MM.1S (cell line): ENCODE data around the gene SNAI3.

ENCODE experiments used
- DNase-seq: peaks from one replicate; pipeline ENCODE4 v3.0.0-alpha.2; 2015
- H2AFZ ChIP-seq: fragments of 300-600 bp; sonication (generic); 2 replicates; pipeline ENCODE4 v1.6.0; 2016; ENCODE audit warnings: antibody characterized with exemption, low read length
- H3F3A ChIP-seq: fragments of 300-600 bp; sonication (generic); 2 replicates; pipeline ENCODE4 v1.6.1; 2016; ENCODE audit warnings: mild to moderate bottlenecking, antibody characterized with exemption, low read length, moderate library complexity, mixed read lengths; ENCODE audit not compliant: insufficient read depth
- H3K27ac ChIP-seq: fragments of 300-600 bp; sonication (generic); 2 replicates; pipeline ENCODE4 v1.5.1; 2016; ENCODE audit warnings: mild to moderate bottlenecking, low read length
- H3K27me3 ChIP-seq: fragments of 300-600 bp; sonication (generic); replicated peaks from 2 replicates; pipeline ENCODE4 v1.6.0; 2016; ENCODE audit warnings: low read length; ENCODE audit not compliant: insufficient read depth
- H3K36me3 ChIP-seq: fragments of 300-600 bp; sonication (generic); replicated peaks from 2 replicates; pipeline ENCODE4 v1.6.1; 2016; ENCODE audit warnings: mild to moderate bottlenecking, low read length, mixed read lengths; ENCODE audit not compliant: insufficient read depth
- H3K4me1 ChIP-seq: fragments of 300-600 bp; sonication (generic); 2 replicates; pipeline ENCODE4 v1.6.1; 2016; ENCODE audit warnings: low read length, mixed read lengths
- H3K4me2 ChIP-seq: fragments of 300-600 bp; sonication (generic); 2 replicates; pipeline ENCODE4 v1.6.0; 2016; ENCODE audit warnings: low read depth, low read length
- H3K4me3 ChIP-seq: fragments of 300-600 bp; sonication (generic); 2 replicates; pipeline ENCODE4 v1.5.1; 2016; ENCODE audit warnings: low read length, mixed read lengths
- H3K79me2 ChIP-seq: fragments of 300-600 bp; sonication (generic); 2 replicates; pipeline ENCODE4 v1.6.1; 2016; ENCODE audit warnings: mixed run types, low read length, mixed read lengths
- H3K9ac ChIP-seq: fragments of 300-600 bp; sonication (generic); 2 replicates; pipeline ENCODE4 v1.6.1; 2016; ENCODE audit warnings: low read length, mixed read lengths
- H3K9me2 ChIP-seq: fragments of 300-600 bp; sonication (generic); replicated peaks from 2 replicates; pipeline ENCODE4 v1.6.1; 2016; ENCODE audit warnings: mild to moderate bottlenecking, low read length, mixed read lengths; ENCODE audit not compliant: insufficient read depth
- H3K9me3 ChIP-seq: fragments of 300-600 bp; sonication (generic); replicated peaks from 2 replicates; pipeline ENCODE4 v1.6.1; 2016; ENCODE audit warnings: mild to moderate bottlenecking, low read length, mixed read lengths; ENCODE audit not compliant: insufficient read depth
- H4K20me1 ChIP-seq: fragments of 300-600 bp; sonication (generic); 2 replicates; pipeline ENCODE4 v1.6.1; 2016; ENCODE audit warnings: mild to moderate bottlenecking, low read length, moderate library complexity, mixed read lengths; ENCODE audit not compliant: insufficient read depth
- EZH2 ChIP-seq: fragments of 300-600 bp; sonication (generic); optimal IDR thresholded peaks from 2 replicates; pipeline ENCODE3; 2017; ENCODE audit warnings: low read depth, mild to moderate bottlenecking, antibody characterized with exemption, low read length, mixed read lengths
- EZH2phosphoT487 ChIP-seq: fragments of 300-600 bp; sonication (generic); IDR thresholded peaks from 2 replicates; pipeline ENCODE4 v1.6.1; 2018; ENCODE audit warnings: antibody characterized with exemption, low read length
- TF ChIP-seq, protein P1 (sequence below): fragments of 300-600 bp; sonication (generic); IDR thresholded peaks from 2 replicates; pipeline ENCODE4 v1.5.1; 2016; ENCODE audit warnings: antibody characterized with exemption, low read length, mixed read lengths

The SNAI3 gene

DNA sequence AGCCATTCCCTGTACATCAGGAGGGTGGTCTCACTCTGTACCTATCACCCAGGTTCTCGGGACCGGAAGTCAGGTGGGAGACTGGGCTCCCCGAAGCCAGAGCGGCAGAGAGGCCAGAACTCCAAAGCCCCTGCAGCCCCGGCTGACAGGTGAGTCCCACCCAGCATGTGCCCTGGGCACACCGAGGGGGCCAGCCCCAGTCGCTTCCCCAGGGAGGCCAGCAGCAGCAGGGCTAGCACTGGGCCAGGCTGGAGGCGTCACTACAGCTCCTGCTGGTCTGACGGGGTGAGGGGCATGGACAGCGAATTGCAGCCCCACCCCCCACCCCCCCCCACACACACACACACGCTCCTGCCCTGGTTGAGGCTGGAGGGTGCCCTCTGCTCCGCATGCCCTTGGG, 55.9 kb downstream of the SNAI3 start:
- no peaks in the 10 kb centered on the region for H3K36me3 ChIP-seq
- no peaks in the 10 kb centered on the region for H3K79me2 ChIP-seq
- H3K9ac ChIP-seq, result no peak overlapping the region
- TF ChIP-seq EZH2 (no peak), EZH2phosphoT487 (no peak)
- TF ChIP-seq, protein P1, sequence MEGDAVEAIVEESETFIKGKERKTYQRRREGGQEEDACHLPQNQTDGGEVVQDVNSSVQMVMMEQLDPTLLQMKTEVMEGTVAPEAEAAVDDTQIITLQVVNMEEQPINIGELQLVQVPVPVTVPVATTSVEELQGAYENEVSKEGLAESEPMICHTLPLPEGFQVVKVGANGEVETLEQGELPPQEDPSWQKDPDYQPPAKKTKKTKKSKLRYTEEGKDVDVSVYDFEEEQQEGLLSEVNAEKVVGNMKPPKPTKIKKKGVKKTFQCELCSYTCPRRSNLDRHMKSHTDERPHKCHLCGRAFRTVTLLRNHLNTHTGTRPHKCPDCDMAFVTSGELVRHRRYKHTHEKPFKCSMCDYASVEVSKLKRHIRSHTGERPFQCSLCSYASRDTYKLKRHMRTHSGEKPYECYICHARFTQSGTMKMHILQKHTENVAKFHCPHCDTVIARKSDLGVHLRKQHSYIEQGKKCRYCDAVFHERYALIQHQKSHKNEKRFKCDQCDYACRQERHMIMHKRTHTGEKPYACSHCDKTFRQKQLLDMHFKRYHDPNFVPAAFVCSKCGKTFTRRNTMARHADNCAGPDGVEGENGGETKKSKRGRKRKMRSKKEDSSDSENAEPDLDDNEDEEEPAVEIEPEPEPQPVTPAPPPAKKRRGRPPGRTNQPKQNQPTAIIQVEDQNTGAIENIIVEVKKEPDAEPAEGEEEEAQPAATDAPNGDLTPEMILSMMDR, result no peak
- no peaks in the 10 kb centered on the region for H3K9me3 ChIP-seq
- H3K4me3 ChIP-seq, result no peak overlapping the region
- peaks cover 6% of the 10 kb centered on the region; the same call in 1 of the 2 replicates for H3K4me1 ChIP-seq
- H3K9me2 ChIP-seq, result no peaks in the 10 kb centered on the region
- no peak for DNase-seq
- no peaks in the 10 kb centered on the region for H4K20me1 ChIP-seq
- peaks cover 8% of the 10 kb centered on the region; the same call in 1 of the 2 replicates for H3F3A ChIP-seq
- no peak overlapping the region for H2AFZ ChIP-seq
- no peaks in the 10 kb centered on the region for H3K27me3 ChIP-seq
- H3K4me2 ChIP-seq, result no peak overlapping the region
- no peak overlapping the region for H3K27ac ChIP-seq

DNA sequence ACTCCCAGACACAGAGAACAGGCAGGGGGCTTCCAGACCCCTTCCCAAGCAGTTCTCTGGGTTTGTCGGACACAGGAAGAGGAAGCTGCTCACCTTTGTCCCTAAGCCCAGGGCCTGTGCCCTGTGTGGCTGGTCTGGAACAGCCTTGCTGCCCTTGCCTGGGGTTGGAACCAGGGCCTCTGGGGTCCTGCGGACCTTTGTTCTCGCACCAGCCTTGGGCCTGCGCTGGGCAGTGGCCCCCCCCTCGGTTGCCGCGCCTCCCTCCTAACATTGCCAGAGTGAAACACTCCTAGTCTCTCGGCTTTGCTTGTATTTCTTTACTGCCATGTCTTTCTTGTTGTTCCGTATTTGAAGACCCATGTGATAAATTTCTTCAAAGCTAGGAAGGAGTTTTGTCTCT, 56.5 kb downstream of the SNAI3 start:
- DNase-seq, result no peak
- H4K20me1 ChIP-seq, result no peaks in the 10 kb centered on the region
- peaks cover 8% of the 10 kb centered on the region; the same call in 1 of the 2 replicates for H3F3A ChIP-seq
- no peaks in the 10 kb centered on the region for H3K79me2 ChIP-seq
- H3K9ac ChIP-seq, result no peak overlapping the region
- H3K27ac ChIP-seq, result no peak overlapping the region
- no peaks in the 10 kb centered on the region for H3K9me3 ChIP-seq
- no peak overlapping the region for H3K4me2 ChIP-seq
- H3K4me3 ChIP-seq, result no peak overlapping the region
- 0 out of 2 replicates have a peak, but pooled peaks cover 3% of the 10 kb centered on the region for H3K4me1 ChIP-seq
- no peaks in the 10 kb centered on the region for H3K9me2 ChIP-seq
- no peaks in the 10 kb centered on the region for H3K36me3 ChIP-seq
- H2AFZ ChIP-seq, result no peak overlapping the region
- TF ChIP-seq EZH2phosphoT487 (no peak), EZH2 (no peak)
- TF ChIP-seq, protein P1, result no peak
- no peaks in the 10 kb centered on the region for H3K27me3 ChIP-seq

DNA sequence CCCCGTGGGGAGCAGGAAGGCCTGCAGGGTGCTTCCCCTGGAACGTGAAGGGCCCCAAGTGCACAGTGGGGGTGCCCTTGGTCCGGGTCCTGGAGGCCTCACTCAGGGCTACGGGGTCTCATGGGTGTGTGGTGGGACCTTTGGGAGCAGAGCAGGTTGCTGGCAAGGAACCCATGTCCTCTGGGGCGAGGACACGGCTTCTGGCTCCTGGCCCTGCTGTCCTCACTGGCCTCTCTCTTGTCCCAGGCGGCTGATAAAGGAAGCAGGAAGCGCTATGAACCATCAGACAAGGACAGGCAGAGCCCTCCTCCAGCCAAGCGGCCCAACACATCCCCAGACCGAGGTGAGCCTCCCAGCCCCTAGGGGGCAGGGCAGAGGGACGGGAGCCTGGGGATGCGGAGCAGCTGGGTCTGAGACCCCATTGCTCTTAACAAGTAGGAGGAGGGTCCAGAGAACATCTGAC, 57.8 kb downstream of the SNAI3 start:
- H3K27ac ChIP-seq, result no peak overlapping the region
- no peak overlapping the region for H3K9ac ChIP-seq
- H3K4me2 ChIP-seq, result no peak overlapping the region
- no peaks in the 10 kb centered on the region for H3K9me3 ChIP-seq
- no peaks in the 10 kb centered on the region for H3K36me3 ChIP-seq
- no peaks in the 10 kb centered on the region for H3K9me2 ChIP-seq
- H3K79me2 ChIP-seq, result no peaks in the 10 kb centered on the region
- H3K4me1 ChIP-seq, result 0 out of 2 replicates have a peak, but pooled peaks cover 3% of the 10 kb centered on the region
- H2AFZ ChIP-seq, result no peak overlapping the region
- H3K4me3 ChIP-seq, result no peak overlapping the region
- no peaks in the 10 kb centered on the region for H4K20me1 ChIP-seq
- TF ChIP-seq, protein P1, result peak; percentile 9; the same call in 1 of the 2 replicates
- TF ChIP-seq EZH2phosphoT487, result no peak
- H3K27me3 ChIP-seq, result no peaks in the 10 kb centered on the region
- DNase-seq, result no peak
- peaks cover 5% of the 10 kb centered on the region; the same call in 1 of the 2 replicates for H3F3A ChIP-seq
